Common myeloid progenitor, CD34-positive (primary cell): ENCODE results near the gene CCR3.

Experiments
- CTCF ChIA-PET: fragments of 350-600 bp; sonication (Branson Sonifier 250); formaldehyde crosslinking; loops from one replicate; lab custom pipeline; 2021; ENCODE audit warnings: antibody characterized with exemption; lab: Charles Lee
- POLR2A ChIA-PET: fragments of 350-600 bp; sonication (Branson Sonifier 250); formaldehyde crosslinking; loops from one replicate; lab custom pipeline; 2021; ENCODE audit warnings: antibody characterized with exemption; lab: Charles Lee
- DNase-seq, 3 donors: peaks; one replicate each; pipeline versions ENCODE4 v3.0.0 to v3.0.0-alpha.2; 2013
- H3K27ac ChIP-seq, 2 experiments: 1 replicate in 1 of 2; 2 replicates in 1 of 2; pipeline ENCODE4 v1.7.0; 2013; ENCODE audit warnings: inconsistent platforms in 2 of 2, low read length in 2 of 2, mild to moderate bottlenecking in 2 of 2, low read depth in 1 of 2, moderate library complexity in 1 of 2; ENCODE audit not compliant: severe bottlenecking in 2 of 2, insufficient read depth in 1 of 2, poor library complexity in 1 of 2
- H3K27me3 ChIP-seq, 5 experiments: replicated peaks in 2 of 5; 1 replicate in 3 of 5; 2 replicates in 2 of 5; pipeline versions ENCODE4 v1.6.1 to v1.7.0; 2013; ENCODE audit warnings: low read length in 4 of 5, mild to moderate bottlenecking in 2 of 5, moderate library complexity in 2 of 5, inconsistent platforms in 1 of 5; ENCODE audit not compliant: insufficient read depth in 5 of 5, control insufficient read depth in 4 of 5
- H3K36me3 ChIP-seq, 4 experiments: 1 replicate in 2 of 4; 2 replicates in 2 of 4; pipeline versions ENCODE4 v1.6.1 to v1.7.0; 2013; ENCODE audit warnings: low read length in 3 of 4, control low read depth in 1 of 4, mild to moderate bottlenecking in 1 of 4; ENCODE audit not compliant: control insufficient read depth in 4 of 4, insufficient read depth in 4 of 4
- H3K4me1 ChIP-seq, 4 experiments: 1 replicate in 3 of 4; 2 replicates in 1 of 4; pipeline versions ENCODE4 v1.6.1 to v1.7.1; 2013; ENCODE audit warnings: low read length in 3 of 4, mild to moderate bottlenecking in 3 of 4, control low read depth in 1 of 4, inconsistent platforms in 1 of 4, moderate library complexity in 1 of 4; ENCODE audit not compliant: control insufficient read depth in 4 of 4, insufficient read depth in 4 of 4; ENCODE audit errors: control extremely low read depth in 1 of 4
- H3K4me3 ChIP-seq, 7 experiments: 1 replicate in 4 of 7; 2 replicates in 3 of 7; pipeline versions ENCODE4 v1.5.1 to v1.7.0; 2013; ENCODE audit warnings: mild to moderate bottlenecking in 7 of 7, low read length in 6 of 7, moderate library complexity in 6 of 7, inconsistent platforms in 2 of 7, low read depth in 2 of 7, control low read depth in 1 of 7; ENCODE audit not compliant: insufficient read depth in 4 of 7, control insufficient read depth in 1 of 7; ENCODE audit errors: extremely low read depth in 1 of 7
- H3K9me3 ChIP-seq, 5 experiments: 1 replicate in 4 of 5; 2 replicates in 1 of 5; pipeline versions ENCODE4 v1.6.1 to v1.7.1; 2013; ENCODE audit warnings: low read length in 4 of 5, mild to moderate bottlenecking in 2 of 5, inconsistent platforms in 1 of 5, low read depth in 1 of 5, moderate library complexity in 1 of 5; ENCODE audit not compliant: control insufficient read depth in 4 of 5, insufficient read depth in 2 of 5; ENCODE audit errors: control extremely low read depth in 1 of 5
- WGBS: methylation state at CpG from one replicate; pipeline ENCODE4 v1.1.5; 2013; ENCODE audit not compliant: insufficient coverage; 5-methylcytosine and 5-hydroxymethylcytosine counted together

Gene CCR3

GRCh38 chr3:46284981-46285683 is 42.9 kb downstream of the CCR3 start:
- H3K9me3 ChIP-seq: no peaks in the 10 kb centered on the region
- ChIA-PET CTCF (interaction anchor here (1.0 to 2.3 kb wide), 6 partner anchors 77 to 207 kb away, joined by 3 to 7 read pairs (median 3); partner anchors contain the start of gene CCR1), POLR2A (no interaction called here)
- H3K4me3 ChIP-seq: no peak overlapping the region
- WGBS: 100% methylated on average over 1 of the region's 6 CpGs
- H3K4me1 ChIP-seq: peaks cover 0 to 22% (median 6%) of the 10 kb centered on the region in 4 experiments
- H3K27ac ChIP-seq: no peak overlapping the region
- H3K36me3 ChIP-seq: no peaks in the 10 kb centered on the region
- no peaks in the 10 kb centered on the region for H3K27me3 ChIP-seq
- DNase-seq: no peak

GRCh38 chr3:46285931-46286619 is 43.8 kb downstream of the CCR3 start:
- Histone ChIP-seq H3K27me3 (no peaks in the 10 kb centered on the region), H3K4me3 (no peak overlapping the region), H3K9me3 (no peaks in the 10 kb centered on the region), H3K36me3 (no peaks in the 10 kb centered on the region), H3K27ac (no peak overlapping the region), H3K4me1 (peaks cover 0 to 22% (median 6%) of the 10 kb centered on the region in 4 experiments)
- no peak for DNase-seq
- CTCF ChIA-PET: interaction anchor here (0.6 to 1.5 kb wide), 4 partner anchors 78 to 493 kb away, joined by 3 to 4 read pairs (median 3); partner anchors contain the start of gene CCR1
- POLR2A ChIA-PET: no interaction called here
- WGBS: 90% methylated on average over 4 of the region's 5 CpGs

- Histone ChIP-seq H3K36me3 (no peaks in the 10 kb centered on the region), H3K27ac (no peak overlapping the region), H3K9me3 (no peaks in the 10 kb centered on the region), H3K4me1 (peaks cover 0 to 22% (median 6%) of the 10 kb centered on the region in 4 experiments), H3K27me3 (no peaks in the 10 kb centered on the region), H3K4me3 (no peak overlapping the region)
- WGBS: 88% methylated on average over 5 of the region's 5 CpGs
- CTCF ChIA-PET: interaction anchor here (0.6 to 1.2 kb wide), 4 partner anchors 12 to 494 kb away, joined by 3 read pairs; no protein-coding TSS in a partner anchor
- POLR2A ChIA-PET: no interaction called here
- no peak for DNase-seq
Measured at GRCh38 chr3:46286947-46287565, 44.8 kb downstream of the CCR3 start.

GRCh38 chr3:46289551-46289950 is 47.3 kb downstream of the CCR3 start:
- CTCF ChIA-PET: interaction anchor here (1.2 kb wide), 1 partner anchor 13 kb away, joined by 3 read pairs; no protein-coding TSS in a partner anchor

GRCh38 chr3:46289966-46290365 is 47.7 kb downstream of the CCR3 start:
- no peaks in the 10 kb centered on the region for H3K9me3 ChIP-seq
- H3K27ac ChIP-seq: no peak overlapping the region
- no peak overlapping the region for H3K4me3 ChIP-seq
- no peaks in the 10 kb centered on the region for H3K27me3 ChIP-seq
- H3K36me3 ChIP-seq: no peaks in the 10 kb centered on the region
- CTCF ChIA-PET: interaction anchor here (1.2 kb wide), 1 partner anchor 14 kb away, joined by 3 read pairs; no protein-coding TSS in a partner anchor
- POLR2A ChIA-PET: no interaction called here
- peaks cover 0 to 5% (median 0%) of the 10 kb centered on the region in 4 experiments for H3K4me1 ChIP-seq
- WGBS: no CpG with 5 or more reads among the region's 2 CpGs
- no peak for DNase-seq

More at GRCh38 chr3:46289551-46289950, 47.3 kb downstream of the CCR3 start:
- no peak for DNase-seq
- H3K27me3 ChIP-seq: no peaks in the 10 kb centered on the region
- no peaks in the 10 kb centered on the region for H3K9me3 ChIP-seq
- no peak overlapping the region for H3K27ac ChIP-seq
- WGBS: no CpG with 5 or more reads among the region's 1 CpG
- no peaks in the 10 kb centered on the region for H3K36me3 ChIP-seq
- POLR2A ChIA-PET: no interaction called here
- peaks cover 0 to 5% (median 0%) of the 10 kb centered on the region in 4 experiments for H3K4me1 ChIP-seq
- H3K4me3 ChIP-seq: no peak overlapping the region

- Histone ChIP-seq H3K4me3 (no peak overlapping the region), H3K27ac (no peak overlapping the region), H3K9me3 (no peaks in the 10 kb centered on the region), H3K27me3 (no peaks in the 10 kb centered on the region), H3K4me1 (peaks cover 0 to 5% (median 0%) of the 10 kb centered on the region in 4 experiments), H3K36me3 (no peaks in the 10 kb centered on the region)
- WGBS: no CpG with 5 or more reads among the region's 2 CpGs
- no peak for DNase-seq
- ChIA-PET POLR2A (interaction anchor here (0.6 kb wide), 1 partner anchor 14 kb away, joined by 4 read pairs; no protein-coding TSS in a partner anchor), CTCF (no interaction called here)
Measured at GRCh38 chr3:46291046-46291445, 48.8 kb downstream of the CCR3 start.
